Measurements from ENCODE around the gene SLCO2B1.

Gene SLCO2B1

DNA sequence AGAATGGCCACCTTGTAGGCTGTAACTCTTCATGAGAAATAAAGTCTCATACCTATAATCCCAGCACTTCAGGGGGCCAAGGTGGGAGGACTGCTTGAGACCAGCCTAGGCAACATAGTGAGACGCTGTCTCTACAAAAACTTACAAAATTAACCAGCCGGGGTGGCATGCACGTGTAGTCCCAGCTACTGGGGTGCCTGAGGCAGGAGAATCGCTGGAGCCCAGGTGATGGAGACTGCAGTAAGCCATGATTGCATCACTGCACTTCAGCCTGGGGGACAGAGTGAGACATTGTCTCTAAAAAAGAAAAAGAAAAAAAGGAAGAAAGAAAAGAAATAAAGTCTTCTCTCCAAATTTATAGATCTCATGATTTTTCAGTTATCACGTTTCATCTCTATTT, 4.2 kb upstream of the SLCO2B1 start:
- H3K4me1 Mint-ChIP-seq: peaks cover 24% of the 10 kb centered on the region
- peaks cover 27% of the 10 kb centered on the region for H3K27me3 Mint-ChIP-seq (ENCODE audit: low read depth, poor library complexity)
- H3K27ac Mint-ChIP-seq: no peak overlapping the region
- no peak for DNase-seq
- H3K36me3 Mint-ChIP-seq (ENCODE audit: low read depth): no peaks in the 10 kb centered on the region
- no peak for TF ChIP-seq CTCF (IDR thresholded peaks at IDR 0.05)
- no peak overlapping the region for H3K4me3 Mint-ChIP-seq
- H3K9me3 Mint-ChIP-seq: no peaks in the 10 kb centered on the region

DNA sequence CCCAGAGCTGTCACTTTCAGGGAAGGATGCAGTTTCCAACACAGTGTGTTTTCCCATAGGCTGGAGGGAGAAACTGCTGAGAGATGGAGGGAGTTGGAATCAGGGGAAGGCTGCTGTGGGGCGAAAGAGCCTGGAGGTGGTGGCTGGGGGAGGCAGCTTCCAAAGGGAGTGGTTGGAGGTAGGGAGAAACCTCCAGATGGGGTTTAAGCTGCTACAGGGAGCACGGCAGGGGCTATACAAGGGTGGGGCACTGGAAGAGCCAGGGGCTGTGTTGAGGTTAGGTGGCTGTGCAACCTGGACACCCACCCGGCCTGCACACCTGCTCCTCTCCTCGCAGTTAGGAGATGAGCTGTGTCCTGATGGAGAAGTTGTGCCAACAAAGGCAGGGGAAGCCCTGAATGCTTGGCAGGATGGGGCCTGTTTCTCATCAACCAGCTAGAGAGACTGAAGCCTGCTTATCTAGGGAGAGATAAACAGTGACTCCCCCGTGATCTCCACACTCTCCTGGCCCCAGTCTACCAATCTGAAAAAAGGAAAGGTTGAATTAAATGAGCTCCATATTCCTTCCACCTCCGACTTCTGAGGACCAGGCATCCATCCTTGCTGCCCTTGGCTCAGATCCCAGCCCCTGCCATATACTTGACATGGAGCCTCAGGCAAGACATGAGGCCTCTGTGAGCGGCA, 3.6 kb upstream of the SLCO2B1 start:
- H3K4me3 Mint-ChIP-seq: no peak overlapping the region
- H3K9me3 Mint-ChIP-seq: no peaks in the 10 kb centered on the region
- H3K36me3 Mint-ChIP-seq (ENCODE audit: low read depth): no peaks in the 10 kb centered on the region
- no peak overlapping the region for H3K27ac Mint-ChIP-seq
- no peak for DNase-seq
- TF ChIP-seq CTCF (IDR thresholded peaks at IDR 0.05): no peak
- peaks cover 24% of the 10 kb centered on the region for H3K4me1 Mint-ChIP-seq
- peaks cover 25% of the 10 kb centered on the region for H3K27me3 Mint-ChIP-seq (ENCODE audit: low read depth, poor library complexity)

- Mint-ChIP-seq H3K4me3 (no peak overlapping the region), H3K36me3 (ENCODE audit: low read depth) (no peaks in the 10 kb centered on the region)
- no peak for DNase-seq
Measured at GRCh38 chr11:75147875-75148263, 3.0 kb upstream of the SLCO2B1 start.

DNA sequence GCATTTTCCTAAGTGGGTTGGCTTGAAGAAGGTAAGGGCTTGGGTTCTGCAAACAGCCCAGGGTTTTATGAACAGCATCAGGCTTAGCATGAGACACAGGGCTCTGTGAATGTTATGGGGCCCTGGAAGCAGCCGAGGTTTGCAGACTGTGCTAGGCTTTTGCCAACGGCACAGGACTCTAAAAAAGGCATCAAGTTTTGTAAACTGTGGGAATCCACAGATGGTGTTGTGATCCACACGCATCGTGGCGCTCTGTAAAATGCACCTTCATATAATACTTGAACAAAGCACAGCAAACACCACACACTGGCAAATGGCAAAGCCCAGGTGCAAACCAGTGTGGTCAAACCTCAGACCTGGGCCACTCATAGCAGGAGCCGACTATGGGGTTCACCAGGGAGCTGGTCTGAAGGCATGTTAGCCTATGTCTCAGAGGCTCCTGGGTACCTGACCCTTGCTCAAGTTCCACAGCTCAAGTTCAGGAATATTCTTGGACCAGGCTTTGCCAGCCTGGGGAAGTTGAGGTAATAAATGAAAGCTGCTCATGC, 2.4 kb upstream of the SLCO2B1 start:
- H3K27me3 Mint-ChIP-seq (ENCODE audit: low read depth, poor library complexity): peaks cover 25% of the 10 kb centered on the region
- no peak for TF ChIP-seq CTCF (IDR thresholded peaks at IDR 0.05)
- no peak overlapping the region for H3K27ac Mint-ChIP-seq
- DNase-seq: no peak
- H3K36me3 Mint-ChIP-seq (ENCODE audit: low read depth): no peaks in the 10 kb centered on the region
- H3K4me3 Mint-ChIP-seq: no peak overlapping the region
- peaks cover 16% of the 10 kb centered on the region for H3K4me1 Mint-ChIP-seq
- no peaks in the 10 kb centered on the region for H3K9me3 Mint-ChIP-seq

More at GRCh38 chr11:75147875-75148263, 3.0 kb upstream of the SLCO2B1 start:
- H3K9me3 Mint-ChIP-seq: no peaks in the 10 kb centered on the region
- no peak for TF ChIP-seq CTCF (IDR thresholded peaks at IDR 0.05)
- no peak overlapping the region for H3K27ac Mint-ChIP-seq
- H3K4me1 Mint-ChIP-seq: peaks cover 21% of the 10 kb centered on the region
- H3K27me3 Mint-ChIP-seq (ENCODE audit: low read depth, poor library complexity): peaks cover 25% of the 10 kb centered on the region

- no peak for TF ChIP-seq CTCF (IDR thresholded peaks at IDR 0.05)
- Mint-ChIP-seq H3K27me3 (ENCODE audit: low read depth, poor library complexity) (peaks cover 23% of the 10 kb centered on the region), H3K27ac (no peak overlapping the region)
Measured at GRCh38 chr11:75149766-75150465, 991 bp upstream of the SLCO2B1 start.

More at GRCh38 chr11:75149766-75150465, 991 bp upstream of the SLCO2B1 start:
- no peaks in the 10 kb centered on the region for H3K9me3 Mint-ChIP-seq
- no peak for DNase-seq
- H3K36me3 Mint-ChIP-seq (ENCODE audit: low read depth): no peaks in the 10 kb centered on the region
- peaks cover 11% of the 10 kb centered on the region for H3K4me1 Mint-ChIP-seq
- no peak overlapping the region for H3K4me3 Mint-ChIP-seq

Measured in nephron progenitor cell (in vitro differentiated cells).